ENCODE results near the gene CST1. TPM values are rescaled to one million over a fixed set of nuclear protein-coding genes. Genes with fewer than 3 reads are reported as not detected.
"Not testable (repeated sequence)": the region's sequence is repeated elsewhere in the genome, so short reads cannot be mapped to it uniquely, and the experiment has no call there.

The CST1 gene
- total RNA-seq, 1 donor from 2014 or later, result not detected

GRCh38 chr20:23752481-23753193, 1.9 kb upstream of the CST1 start:
- intact Hi-C loops (cut with DNase I), result no loop called here
- no peak for DNase-seq

GRCh38 chr20:23752019-23752418, 1.3 kb upstream of the CST1 start:
- Histone ChIP-seq H3K27ac (no peak overlapping the region), H3K4me1 (no peaks in the 10 kb centered on the region), H3K36me3 (no peaks in the 10 kb centered on the region), H3K9me3 (no peaks in the 10 kb centered on the region), H3K27me3 (no peaks in the 10 kb centered on the region), H3K4me3 (no peak overlapping the region)
- intact Hi-C loops (cut with DNase I), result no loop called here
- no peak for ATAC-seq
- DNase-seq, result no peak
- no peak for TF ChIP-seq CTCF (IDR thresholded peaks at IDR 0.05)

More at GRCh38 chr20:23752481-23753193, 1.9 kb upstream of the CST1 start:
- Histone ChIP-seq H3K27ac (no peak overlapping the region), H3K27me3 (no peaks in the 10 kb centered on the region), H3K4me3 (no peak overlapping the region), H3K9me3 (no peaks in the 10 kb centered on the region), H3K36me3 (no peaks in the 10 kb centered on the region), H3K4me1 (no peaks in the 10 kb centered on the region)
- TF ChIP-seq CTCF (IDR thresholded peaks at IDR 0.05), result no peak
- no peak for ATAC-seq

GRCh38 chr20:23749746-23750145, 989 bp downstream of the CST1 start:
- DNase-seq, result no peak
- H3K27ac ChIP-seq, result no peak overlapping the region
- H3K36me3 ChIP-seq, result no peaks in the 10 kb centered on the region
- ATAC-seq, result no peak
- H3K4me3 ChIP-seq, result no peak overlapping the region
- no peak for TF ChIP-seq CTCF (IDR thresholded peaks at IDR 0.05)
- no peaks in the 10 kb centered on the region for H3K27me3 ChIP-seq
- no peaks in the 10 kb centered on the region for H3K4me1 ChIP-seq
- intact Hi-C loops (cut with DNase I), result no loop called here
- H3K9me3 ChIP-seq, result no peaks in the 10 kb centered on the region

GRCh38 chr20:23748975-23749374, 1.8 kb downstream of the CST1 start:
- H3K27ac ChIP-seq, result not testable (repeated sequence)

GRCh38 chr20:23747551-23747950, 3.2 kb downstream of the CST1 start:
- H3K9me3 ChIP-seq; intact Hi-C loops (cut with DNase I); H3K4me1 ChIP-seq; H3K36me3 ChIP-seq; H3K4me3 ChIP-seq; ATAC-seq; DNase-seq; H3K27me3 ChIP-seq; H3K27ac ChIP-seq: not testable (repeated sequence)

More at GRCh38 chr20:23748975-23749374, 1.8 kb downstream of the CST1 start:
- H3K4me3 ChIP-seq; H3K4me1 ChIP-seq; intact Hi-C loops (cut with DNase I); DNase-seq; H3K9me3 ChIP-seq; ATAC-seq; H3K36me3 ChIP-seq; H3K27me3 ChIP-seq: not testable (repeated sequence)

DNA sequence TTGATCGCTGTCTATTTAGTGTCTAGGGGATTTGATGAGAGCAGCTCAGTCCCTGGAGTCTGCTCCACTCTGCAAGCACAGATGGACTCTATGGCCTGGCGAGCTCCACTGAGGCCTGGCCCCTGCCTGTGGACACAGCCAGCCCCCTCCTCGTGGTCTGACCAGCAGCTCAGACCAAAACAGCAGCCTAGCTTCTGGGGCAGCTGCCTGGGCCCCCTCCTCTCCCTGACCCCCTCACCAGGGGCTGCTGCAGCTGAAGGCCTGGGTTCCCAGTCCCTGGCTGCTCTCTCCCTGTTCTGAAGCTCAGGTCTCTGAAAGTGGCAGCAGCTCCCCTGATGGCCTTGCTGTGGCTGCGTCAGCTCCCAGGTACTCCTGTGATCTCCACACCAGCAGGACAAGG, 3.6 kb downstream of the CST1 start:
- H3K27me3 ChIP-seq; H3K9me3 ChIP-seq; H3K36me3 ChIP-seq; DNase-seq; ATAC-seq; H3K27ac ChIP-seq; H3K4me3 ChIP-seq; intact Hi-C loops (cut with DNase I); H3K4me1 ChIP-seq: not testable (repeated sequence)

DNA sequence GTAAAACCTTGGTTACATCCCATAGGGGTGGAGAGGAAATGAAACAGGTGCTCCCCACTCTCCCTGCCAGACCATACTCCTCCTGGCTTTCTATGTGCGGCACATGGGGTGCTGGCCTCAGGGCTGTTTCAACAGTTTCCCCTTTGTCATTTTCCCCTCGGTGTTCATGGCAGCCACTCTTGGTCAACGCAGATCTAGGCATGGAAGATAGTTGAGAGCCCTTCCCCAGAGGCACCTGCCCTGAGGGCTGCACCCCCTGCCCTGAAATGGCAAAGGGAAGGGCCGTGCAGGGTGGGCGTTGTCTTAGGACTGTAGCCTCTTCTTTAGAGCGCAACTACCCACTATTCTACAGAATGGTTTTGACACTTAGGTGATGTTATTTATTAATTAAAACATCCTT, 4.4 kb downstream of the CST1 start:
- no peaks in the 10 kb centered on the region for H3K36me3 ChIP-seq
- no peaks in the 10 kb centered on the region for H3K27me3 ChIP-seq
- H3K4me1 ChIP-seq, result no peaks in the 10 kb centered on the region
- H3K4me3 ChIP-seq, result no peak overlapping the region
- H3K27ac ChIP-seq, result no peak overlapping the region
- TF ChIP-seq CTCF (IDR thresholded peaks at IDR 0.05), result no peak
- DNase-seq (no peak), ATAC-seq (no peak)
- intact Hi-C loops (cut with DNase I), result no loop called here
- no peaks in the 10 kb centered on the region for H3K9me3 ChIP-seq
